Measurements from ENCODE around the gene CPEB3.

GRCh38 chr10:92264249-92264648 lies 26.6 kb downstream of the CPEB3 start:
- TF ChIP-seq EZH2 (IDR thresholded peaks at IDR 0.05; ENCODE audit: borderline replicate concordance, low read depth, low read length, severe bottlenecking) (no peak), POLR2AphosphoS5 (IDR thresholded peaks at IDR 0.05; ENCODE audit: insufficient read depth, low read depth, low read length) (no peak), CTCF (IDR thresholded peaks at IDR 0.05; ENCODE audit: extremely low read depth in 1 of 2, insufficient read depth in 1 of 2, low read depth in 1 of 2, low read length in 2 of 2) (no peak), POLR2A (IDR thresholded peaks at IDR 0.05; ENCODE audit: low read depth, low read length) (no peak), FOS (IDR thresholded peaks at IDR 0.05; ENCODE audit: borderline replicate concordance, insufficient read depth, low read length) (no peak), JUN (IDR thresholded peaks at IDR 0.05; ENCODE audit: borderline replicate concordance, insufficient read depth, insufficient read length, low read depth) (no peak)

Measured in endothelial cell of umbilical vein (primary cell).